Endothelial cell of umbilical vein (primary cell): ENCODE results near the gene TUSC7. TPM values are rescaled to one million over a fixed set of nuclear protein-coding genes. Genes with fewer than 3 reads are reported as not detected.

Experiments
- BruUV-seq: library from RNA; stranded (reverse); fragments of 400-500 nt; replicated peaks from 2 replicates; lab custom pipeline; 2021; lab: Mats Ljungman, UMichigan
- CTCF ChIA-PET: fragments of 300-600, 350-600 bp; sonication (Branson Sonifier 250); formaldehyde crosslinking; loops from one replicate; lab custom pipeline; 2021; ENCODE audit warnings: antibody characterized with exemption, inconsistent platforms; lab: Charles Lee
- POLR2A ChIA-PET: fragments of 300-600, 350-600 bp; sonication (Branson Sonifier 250); formaldehyde crosslinking; loops from one replicate; lab custom pipeline; 2021; ENCODE audit warnings: antibody characterized with exemption, inconsistent platforms; lab: Charles Lee
- DNase-seq: peaks from one replicate; pipeline ENCODE4 v3.0.0-alpha.2; 2011; ENCODE audit warnings: low read depth, low spot score
- FAIRE-seq: peaks from 2 replicates; lab custom pipeline; 2011; peaks lifted over from hg19 to GRCh38; lab: Jason Lieb, UNC
- H2AFZ ChIP-seq: 2 replicates; pipeline ENCODE4 v1.6.0; 2012; ENCODE audit warnings: low read depth, low read length, control low read depth, inconsistent platforms
- H3K27ac ChIP-seq: 2 replicates; pipeline ENCODE4 v1.5.1; 2011; ENCODE audit warnings: low read depth, mild to moderate bottlenecking, control low read depth, low read length, moderate library complexity; ENCODE audit not compliant: insufficient read depth
- H3K27me3 ChIP-seq, 2 experiments: 2 replicates each; pipeline versions ENCODE4 v1.6.0 to v1.6.1; 2011; ENCODE audit warnings: low read length in 2 of 2, mixed read lengths in 1 of 2; ENCODE audit not compliant: control insufficient read depth in 2 of 2, insufficient read depth in 2 of 2
- H3K36me3 ChIP-seq, 2 experiments: 2 replicates in 1 of 2; 3 replicates in 1 of 2; pipeline ENCODE4 v1.5.1; 2011; ENCODE audit warnings: low read length in 2 of 2, mild to moderate bottlenecking in 1 of 2, moderate library complexity in 1 of 2; ENCODE audit not compliant: control insufficient read depth in 2 of 2, insufficient read depth in 2 of 2; ENCODE audit errors: extremely low read depth in 1 of 2
- H3K4me1 ChIP-seq: 3 replicates; pipeline ENCODE4 v1.5.1; 2011; ENCODE audit warnings: mild to moderate bottlenecking, low read length; ENCODE audit not compliant: control insufficient read depth, insufficient read depth; ENCODE audit errors: extremely low read depth
- H3K4me2 ChIP-seq: 2 replicates; pipeline ENCODE4 v1.6.1; 2011; ENCODE audit warnings: low read length, control low read depth, mixed read lengths; ENCODE audit not compliant: insufficient read depth
- H3K4me3 ChIP-seq, 3 experiments: fragments of 200-600 bp in 1 of 3; sonication (generic), shearing (Covaris generic) in 1 of 3; replicated peaks in 1 of 3; 2 replicates each; pipeline ENCODE4 v1.5.1; 2011 to 2016; ENCODE audit warnings: control low read depth in 3 of 3, low read length in 3 of 3, mild to moderate bottlenecking in 2 of 3, inconsistent platforms in 1 of 3, low read depth in 1 of 3, moderate library complexity in 1 of 3; ENCODE audit not compliant: insufficient read depth in 1 of 3
- H3K79me2 ChIP-seq: 2 replicates; pipeline ENCODE4 v1.6.0; 2012; ENCODE audit warnings: low read length, inconsistent platforms; ENCODE audit not compliant: control insufficient read depth, insufficient read depth
- H3K9ac ChIP-seq: replicated peaks from 2 replicates; pipeline ENCODE3; 2011; ENCODE audit warnings: low read length, control low read depth; ENCODE audit not compliant: insufficient read depth; ENCODE audit errors: extremely low read depth
- H3K9me1 ChIP-seq: replicated peaks from 3 replicates; pipeline ENCODE4 v1.6.0; 2011; ENCODE audit warnings: mild to moderate bottlenecking, low read length; ENCODE audit not compliant: control insufficient read depth, insufficient read depth; ENCODE audit errors: extremely low read depth
- H3K9me3 ChIP-seq: replicated peaks from 2 replicates; pipeline ENCODE4 v1.5.1; 2012; ENCODE audit warnings: low read length, inconsistent platforms; ENCODE audit not compliant: control insufficient read depth, insufficient read depth
- H4K20me1 ChIP-seq: replicated peaks from 2 replicates; pipeline ENCODE3; 2011; ENCODE audit warnings: mild to moderate bottlenecking, low read length; ENCODE audit not compliant: control insufficient read depth, insufficient read depth; ENCODE audit errors: extremely low read depth
- EZH2 ChIP-seq: IDR thresholded peaks from 2 replicates; pipeline ENCODE4 v1.6.1; 2012; ENCODE audit warnings: borderline replicate concordance, low read depth, mild to moderate bottlenecking, moderate library complexity, low read length, inconsistent platforms; ENCODE audit not compliant: severe bottlenecking
- FOS ChIP-seq: IDR thresholded peaks from 2 replicates; pipeline ENCODE4 v1.6.1; 2011; ENCODE audit warnings: mild to moderate bottlenecking, low read length, moderate library complexity, borderline replicate concordance; ENCODE audit not compliant: insufficient read depth
- GATA2 ChIP-seq: IDR thresholded peaks from 2 replicates; pipeline ENCODE4 v1.7.0; 2011; ENCODE audit warnings: low read depth, mild to moderate bottlenecking, moderate library complexity, mixed read lengths, low read length; ENCODE audit not compliant: insufficient read length, insufficient read depth
- JUN ChIP-seq: IDR thresholded peaks from 2 replicates; pipeline ENCODE4 v1.6.1; 2011; ENCODE audit warnings: borderline replicate concordance, low read depth; ENCODE audit not compliant: insufficient read length, insufficient read depth
- MYC ChIP-seq: IDR thresholded peaks from one replicate; pipeline ENCODE4 v1.6.1; 2011; ENCODE audit warnings: mild to moderate bottlenecking, low read depth, low read length
- POLR2A ChIP-seq: IDR thresholded peaks from 2 replicates; pipeline ENCODE4 v1.6.1; 2012; ENCODE audit warnings: low read depth, mild to moderate bottlenecking, control low read depth, low read length
- POLR2AphosphoS5 ChIP-seq: IDR thresholded peaks from 2 replicates; pipeline ENCODE4 v1.6.1; 2012; ENCODE audit warnings: low read depth, mild to moderate bottlenecking, control low read depth, low read length, moderate library complexity; ENCODE audit not compliant: insufficient read depth
- dilution Hi-C: fragments of 300-500 bp; cut with MboI; formaldehyde crosslinking; loops from one replicate; pipeline ENCODE4 v1.15.0; 2019; ENCODE audit warnings: low sequenced_read_pairs; ENCODE audit not compliant: extremely low pct_ligation_motif_present
- intact Hi-C: fragments of 100-400 bp; cut with micrococcal nuclease; formaldehyde crosslinking; loops from one replicate; pipeline ENCODE4 v1.10.0; 2022
- polyA plus RNA-seq, 4 experiments: library from polyadenylated mRNA; depleted of rRNA in 3 of 4; stranded (reverse) in 3 of 4; unstranded in 1 of 4; fragments of >200 nt; gene quantifications; 2 replicates each; pipeline versions ENCODE4 v1.2.1 to v1.2.3, GENCODE V29; 2011 to 2012; ENCODE audit warnings: missing spikeins in 1 of 4
- total RNA-seq: library from RNA; stranded (reverse); gene quantifications from 2 replicates; pipeline ENCODE4 v1.2.3, GENCODE V29; 2021
- TF ChIP-seq, protein P1 (sequence below), 2 donors: IDR thresholded peaks; 1 replicate in 1 of 2; 2 replicates in 1 of 2; pipeline ENCODE4 v1.5.1; 2011; ENCODE audit warnings: low read length in 2 of 2, mild to moderate bottlenecking in 2 of 2, moderate library complexity in 2 of 2, control low read depth in 1 of 2, inconsistent platforms in 1 of 2, low read depth in 1 of 2; ENCODE audit not compliant: insufficient read depth in 1 of 2; ENCODE audit errors: extremely low read depth in 1 of 2
- TF ChIP-seq, protein P2 (sequence below): IDR thresholded peaks from 2 replicates; pipeline ENCODE4 v1.6.1; 2011; ENCODE audit not compliant: insufficient read depth, insufficient read length

The TUSC7 gene
- total and polyA plus RNA-seq, 2 donors (not counting 3 experiments of a cell fraction or from before 2014, with no cell fraction given), result not detected

DNA sequence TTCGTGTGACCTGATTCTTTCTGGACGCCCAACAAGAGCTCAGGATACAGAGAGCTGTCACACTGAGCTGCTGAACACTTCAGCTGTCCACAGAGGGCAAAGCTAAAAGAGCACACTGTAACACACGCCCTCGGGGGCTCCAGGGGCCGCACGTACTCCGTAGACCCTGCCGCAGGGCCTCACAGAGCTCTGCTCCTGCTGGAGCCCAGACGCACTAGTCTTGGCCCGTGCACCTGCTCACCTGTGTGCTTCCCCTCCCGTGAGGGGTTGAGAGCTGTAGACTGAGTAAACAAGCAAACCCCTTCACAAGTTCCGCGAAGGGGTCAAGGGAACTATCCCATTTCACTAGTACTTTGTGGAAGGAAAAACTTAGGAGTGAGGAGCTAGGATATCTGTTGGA, 30.7 kb upstream of the TUSC7 start:
- intact Hi-C loops (no loop called here), dilution Hi-C loops (no loop called here)
- H3K4me1 ChIP-seq, result no peaks in the 10 kb centered on the region
- POLR2A ChIA-PET, result no interaction called here
- H3K9me3 ChIP-seq, result peaks cover 3% of the 10 kb centered on the region
- no peak overlapping the region for H3K27ac ChIP-seq
- CTCF ChIA-PET, result no interaction called here
- FAIRE-seq (no peak), DNase-seq (no peak)
- no peaks in the 10 kb centered on the region for H3K9me1 ChIP-seq
- no peak for TF ChIP-seq FOS
- no peak for TF ChIP-seq GATA2
- TF ChIP-seq, protein P1, sequence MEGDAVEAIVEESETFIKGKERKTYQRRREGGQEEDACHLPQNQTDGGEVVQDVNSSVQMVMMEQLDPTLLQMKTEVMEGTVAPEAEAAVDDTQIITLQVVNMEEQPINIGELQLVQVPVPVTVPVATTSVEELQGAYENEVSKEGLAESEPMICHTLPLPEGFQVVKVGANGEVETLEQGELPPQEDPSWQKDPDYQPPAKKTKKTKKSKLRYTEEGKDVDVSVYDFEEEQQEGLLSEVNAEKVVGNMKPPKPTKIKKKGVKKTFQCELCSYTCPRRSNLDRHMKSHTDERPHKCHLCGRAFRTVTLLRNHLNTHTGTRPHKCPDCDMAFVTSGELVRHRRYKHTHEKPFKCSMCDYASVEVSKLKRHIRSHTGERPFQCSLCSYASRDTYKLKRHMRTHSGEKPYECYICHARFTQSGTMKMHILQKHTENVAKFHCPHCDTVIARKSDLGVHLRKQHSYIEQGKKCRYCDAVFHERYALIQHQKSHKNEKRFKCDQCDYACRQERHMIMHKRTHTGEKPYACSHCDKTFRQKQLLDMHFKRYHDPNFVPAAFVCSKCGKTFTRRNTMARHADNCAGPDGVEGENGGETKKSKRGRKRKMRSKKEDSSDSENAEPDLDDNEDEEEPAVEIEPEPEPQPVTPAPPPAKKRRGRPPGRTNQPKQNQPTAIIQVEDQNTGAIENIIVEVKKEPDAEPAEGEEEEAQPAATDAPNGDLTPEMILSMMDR (IDR thresholded peaks at IDR 0.05; ENCODE audit: extremely low read depth in 1 of 2, insufficient read depth in 1 of 2, low read depth in 1 of 2, low read length in 2 of 2), result no peak
- TF ChIP-seq POLR2A, result no peak
- TF ChIP-seq EZH2, result no peak
- TF ChIP-seq POLR2AphosphoS5, result no peak
- TF ChIP-seq MYC, result no peak
- TF ChIP-seq, protein P2, sequence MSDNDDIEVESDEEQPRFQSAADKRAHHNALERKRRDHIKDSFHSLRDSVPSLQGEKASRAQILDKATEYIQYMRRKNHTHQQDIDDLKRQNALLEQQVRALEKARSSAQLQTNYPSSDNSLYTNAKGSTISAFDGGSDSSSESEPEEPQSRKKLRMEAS, result no peak
- TF ChIP-seq JUN, result no peak
- H3K4me3 ChIP-seq, result no peak overlapping the region
- no peaks in the 10 kb centered on the region for H4K20me1 ChIP-seq
- no peaks in the 10 kb centered on the region for H3K27me3 ChIP-seq
- H3K79me2 ChIP-seq, result no peaks in the 10 kb centered on the region
- no peak overlapping the region for H3K9ac ChIP-seq
- H3K36me3 ChIP-seq, result no peaks in the 10 kb centered on the region
- H2AFZ ChIP-seq, result no peak overlapping the region
- H3K4me2 ChIP-seq, result no peak overlapping the region
- no TSS peak for BruUV-seq
